HepG2 (cell line): ENCODE data around the gene PRKCD. TPM values are rescaled to one million over a fixed set of nuclear protein-coding genes. Genes with fewer than 3 reads are reported as not detected.
A peak's percentile ranks its signal among the peaks of the same experiment; 100 is the strongest.

Source experiments
- ATF5 ChIP-seq: sonication (generic); formaldehyde crosslinking; IDR thresholded peaks from 2 replicates; pipeline ENCODE4 v1.4.0; 2020; ENCODE audit warnings: mild to moderate bottlenecking, low read depth, missing genetic modification reagents
- ATF7 ChIP-seq, 2 experiments: fragments of 450-650 bp in 1 of 2; sonication (generic) in 1 of 2; formaldehyde crosslinking in 1 of 2; IDR thresholded peaks; 2 replicates each; pipeline versions ENCODE4 v1.4.0 to v1.6.1; 2016 to 2020; ENCODE audit warnings: antibody characterized with exemption in 1 of 2, mild to moderate bottlenecking in 1 of 2, missing genetic modification reagents in 1 of 2
- CREM ChIP-seq, 2 experiments: sonication (generic) in 1 of 2; formaldehyde crosslinking in 1 of 2; IDR thresholded peaks; 2 replicates each; pipeline versions ENCODE4 v1.4.0 to v1.6.1; 2016 to 2020; ENCODE audit warnings: antibody characterized with exemption in 1 of 2, mild to moderate bottlenecking in 1 of 2, missing genetic modification reagents in 1 of 2
- KLF6 ChIP-seq: IDR thresholded peaks from 2 replicates; pipeline ENCODE4 v1.8.0; 2016; ENCODE audit warnings: missing biosample characterization, missing genetic modification reagents
- NFRKB ChIP-seq: fragments of 450-650 bp; IDR thresholded peaks from 2 replicates; pipeline ENCODE4 v1.6.1; 2017
- PBX3 ChIP-seq: sonication (generic); formaldehyde crosslinking; IDR thresholded peaks from 2 replicates; pipeline ENCODE4 v1.8.1; 2023; ENCODE audit warnings: missing genetic modification reagents, inconsistent platforms, borderline replicate concordance
- PLRG1 ChIP-seq: fragments of 450-650 bp; conservative IDR thresholded peaks from 2 replicates; pipeline ENCODE4 v1.6.1; 2016
- PRDM4 ChIP-seq: sonication (generic); formaldehyde crosslinking; IDR thresholded peaks from 2 replicates; pipeline ENCODE4 v1.9.0; 2021; ENCODE audit warnings: missing genetic modification reagents, borderline replicate concordance
- TBX2 ChIP-seq: sonication (generic); formaldehyde crosslinking; IDR thresholded peaks from 2 replicates; pipeline ENCODE4 v1.5.0; 2020; ENCODE audit warnings: missing genetic modification reagents, mild to moderate bottlenecking, borderline replicate concordance
- ZNF530 ChIP-seq: sonication (generic); formaldehyde crosslinking; IDR thresholded peaks from 2 replicates; pipeline ENCODE4 v1.5.0; 2020; ENCODE audit warnings: low read depth, mild to moderate bottlenecking, missing genetic modification reagents
- ZNF589 ChIP-seq: sonication (generic); formaldehyde crosslinking; conservative IDR thresholded peaks from 2 replicates; pipeline ENCODE4 v1.8.0; 2022; ENCODE audit warnings: mild to moderate bottlenecking, moderate library complexity, missing genetic modification reagents
- ZNF614 ChIP-seq: IDR thresholded peaks from 2 replicates; pipeline ENCODE4 v1.6.1; 2018; ENCODE audit warnings: missing biosample characterization, missing genetic modification reagents, inconsistent platforms, borderline replicate concordance
- ZNF644 ChIP-seq: IDR thresholded peaks from 2 replicates; pipeline ENCODE4 v1.6.1; 2016; ENCODE audit warnings: low read depth
- ZNF746 ChIP-seq: sonication (generic); formaldehyde crosslinking; IDR thresholded peaks from 2 replicates; pipeline ENCODE4 v1.8.0; 2022; ENCODE audit warnings: mild to moderate bottlenecking, missing genetic modification reagents
- polyA plus RNA-seq, 8 experiments: library from polyadenylated mRNA; depleted of rRNA in 3 of 8; stranded (reverse) in 7 of 8; unstranded in 1 of 8; fragments of >200 nt; fragmentation: Illumina TruSeq in 4 of 8; extraction: Trizol in 4 of 8; gene quantifications; 2 replicates each; pipeline versions ENCODE4 v1.2.1 to v1.2.3, GENCODE V29; 2011 to 2016; ENCODE audit warnings: low read depth in 4 of 8, missing spikeins in 1 of 8, mixed read lengths in 1 of 8; ENCODE audit not compliant: insufficient read depth in 1 of 8
- total RNA-seq, 5 experiments: library from RNA; depleted of rRNA; stranded (reverse); fragments of >200 nt; fragmentation: Illumina TruSeq; extraction: Trizol; gene quantifications; 2 replicates each; pipeline ENCODE4 v1.2.3, GENCODE V29; 2016; ENCODE audit warnings: low read depth in 1 of 5
- TF ChIP-seq, protein P1 (sequence below): sonication (generic); formaldehyde crosslinking; IDR thresholded peaks from 2 replicates; pipeline ENCODE4 v1.4.0; 2020; ENCODE audit warnings: low read depth, missing genetic modification reagents
- TF ChIP-seq, protein P2 (sequence below): sonication (generic); formaldehyde crosslinking; IDR thresholded peaks from 2 replicates; pipeline ENCODE4 v1.4.0; 2020; ENCODE audit warnings: missing genetic modification reagents
- TF ChIP-seq, protein P3 (sequence below): sonication (generic); formaldehyde crosslinking; IDR thresholded peaks from 2 replicates; pipeline ENCODE4 v1.5.0; 2020; ENCODE audit warnings: mild to moderate bottlenecking, missing genetic modification reagents, borderline replicate concordance

Gene PRKCD
- total and polyA plus RNA-seq, 2 of the 13 experiments (the other 11 are each of a cell fraction or from before 2014, with no cell fraction given) = 1.6 to 40.7 TPM

DNA sequence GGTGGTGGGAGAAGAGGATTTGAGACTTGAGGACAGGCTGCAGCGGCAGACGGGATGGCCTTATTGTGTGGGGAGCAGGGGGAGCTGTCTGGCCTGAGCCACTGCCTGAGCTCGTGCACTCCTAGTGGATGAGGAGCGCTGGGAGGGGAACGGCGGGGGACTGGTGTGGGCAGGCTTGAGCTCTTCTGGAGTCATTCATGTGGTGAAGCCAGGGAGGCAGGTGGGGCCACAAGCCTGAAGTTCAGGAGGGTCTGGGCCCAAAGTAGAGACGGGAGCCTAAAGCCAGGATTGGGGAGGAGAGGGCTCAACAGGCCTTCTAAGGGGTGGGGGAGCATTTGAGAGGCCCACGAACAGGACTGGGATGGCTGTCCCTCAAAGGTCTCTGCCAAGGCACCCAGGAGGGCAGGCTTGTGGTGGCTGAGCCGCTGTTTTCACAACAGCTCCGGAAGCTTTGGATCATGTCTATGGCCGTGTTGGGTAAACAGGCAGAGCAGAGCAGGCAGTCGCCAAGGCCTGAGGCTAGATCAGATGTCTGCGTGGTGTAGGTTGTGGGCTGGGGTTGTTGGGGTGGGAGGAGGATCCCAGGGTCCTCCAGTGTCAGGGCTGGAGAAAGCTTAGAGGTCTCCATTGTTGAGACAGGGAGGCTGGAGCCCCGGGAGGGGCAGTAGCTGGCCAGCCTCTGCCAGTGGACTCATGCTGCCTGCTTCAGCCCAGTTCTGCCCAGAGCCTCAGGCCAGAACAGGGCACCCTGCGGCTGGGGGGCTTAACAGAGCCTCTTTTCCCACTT lies 8.2 kb downstream of the PRKCD start (continued):
- TF ChIP-seq, protein P1, sequence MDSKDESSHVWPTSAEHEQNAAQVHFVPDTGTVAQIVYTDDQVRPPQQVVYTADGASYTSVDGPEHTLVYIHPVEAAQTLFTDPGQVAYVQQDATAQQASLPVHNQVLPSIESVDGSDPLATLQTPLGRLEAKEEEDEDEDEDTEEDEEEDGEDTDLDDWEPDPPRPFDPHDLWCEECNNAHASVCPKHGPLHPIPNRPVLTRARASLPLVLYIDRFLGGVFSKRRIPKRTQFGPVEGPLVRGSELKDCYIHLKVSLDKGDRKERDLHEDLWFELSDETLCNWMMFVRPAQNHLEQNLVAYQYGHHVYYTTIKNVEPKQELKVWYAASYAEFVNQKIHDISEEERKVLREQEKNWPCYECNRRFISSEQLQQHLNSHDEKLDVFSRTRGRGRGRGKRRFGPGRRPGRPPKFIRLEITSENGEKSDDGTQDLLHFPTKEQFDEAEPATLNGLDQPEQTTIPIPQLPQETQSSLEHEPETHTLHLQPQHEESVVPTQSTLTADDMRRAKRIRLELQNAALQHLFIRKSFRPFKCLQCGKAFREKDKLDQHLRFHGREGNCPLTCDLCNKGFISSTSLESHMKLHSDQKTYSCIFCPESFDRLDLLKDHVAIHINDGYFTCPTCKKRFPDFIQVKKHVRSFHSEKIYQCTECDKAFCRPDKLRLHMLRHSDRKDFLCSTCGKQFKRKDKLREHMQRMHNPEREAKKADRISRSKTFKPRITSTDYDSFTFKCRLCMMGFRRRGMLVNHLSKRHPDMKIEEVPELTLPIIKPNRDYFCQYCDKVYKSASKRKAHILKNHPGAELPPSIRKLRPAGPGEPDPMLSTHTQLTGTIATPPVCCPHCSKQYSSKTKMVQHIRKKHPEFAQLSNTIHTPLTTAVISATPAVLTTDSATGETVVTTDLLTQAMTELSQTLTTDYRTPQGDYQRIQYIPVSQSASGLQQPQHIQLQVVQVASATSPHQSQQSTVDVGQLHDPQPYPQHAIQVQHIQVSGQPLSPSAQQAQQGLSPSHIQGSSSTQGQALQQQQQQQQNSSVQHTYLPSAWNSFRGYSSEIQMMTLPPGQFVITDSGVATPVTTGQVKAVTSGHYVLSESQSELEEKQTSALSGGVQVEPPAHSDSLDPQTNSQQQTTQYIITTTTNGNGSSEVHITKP (CRISPR knock-in tag) = no peak; the same call in 1 of the 2 replicates
- TF ChIP-seq, protein P2, sequence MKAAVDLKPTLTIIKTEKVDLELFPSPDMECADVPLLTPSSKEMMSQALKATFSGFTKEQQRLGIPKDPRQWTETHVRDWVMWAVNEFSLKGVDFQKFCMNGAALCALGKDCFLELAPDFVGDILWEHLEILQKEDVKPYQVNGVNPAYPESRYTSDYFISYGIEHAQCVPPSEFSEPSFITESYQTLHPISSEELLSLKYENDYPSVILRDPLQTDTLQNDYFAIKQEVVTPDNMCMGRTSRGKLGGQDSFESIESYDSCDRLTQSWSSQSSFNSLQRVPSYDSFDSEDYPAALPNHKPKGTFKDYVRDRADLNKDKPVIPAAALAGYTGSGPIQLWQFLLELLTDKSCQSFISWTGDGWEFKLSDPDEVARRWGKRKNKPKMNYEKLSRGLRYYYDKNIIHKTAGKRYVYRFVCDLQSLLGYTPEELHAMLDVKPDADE (CRISPR knock-in tag) = no peak
- TF ChIP-seq PBX3 (CRISPR knock-in tag) (no peak), ZNF644 (CRISPR knock-in tag) (no peak), ZNF614 (no peak), ZNF589 (CRISPR knock-in tag) (no peak), ZNF746 (CRISPR knock-in tag) (no peak), PRDM4 (CRISPR knock-in tag) (no peak), KLF6 (no peak; the same call in 1 of the 2 replicates), ATF5 (CRISPR knock-in tag) (no peak), CREM (IDR thresholded peaks at IDR 0.05) (no peak), CREM (CRISPR knock-in tag; IDR thresholded peaks at IDR 0.05) (no peak), NFRKB (no peak), ATF7 (IDR thresholded peaks at IDR 0.05) (no peak), ATF7 (CRISPR knock-in tag; IDR thresholded peaks at IDR 0.05) (no peak), ZNF530 (CRISPR knock-in tag) (no peak), TBX2 (CRISPR knock-in tag) (peak; percentile 73; the same call in 1 of the 2 replicates), PLRG1 (no peak)
- TF ChIP-seq, protein P3, sequence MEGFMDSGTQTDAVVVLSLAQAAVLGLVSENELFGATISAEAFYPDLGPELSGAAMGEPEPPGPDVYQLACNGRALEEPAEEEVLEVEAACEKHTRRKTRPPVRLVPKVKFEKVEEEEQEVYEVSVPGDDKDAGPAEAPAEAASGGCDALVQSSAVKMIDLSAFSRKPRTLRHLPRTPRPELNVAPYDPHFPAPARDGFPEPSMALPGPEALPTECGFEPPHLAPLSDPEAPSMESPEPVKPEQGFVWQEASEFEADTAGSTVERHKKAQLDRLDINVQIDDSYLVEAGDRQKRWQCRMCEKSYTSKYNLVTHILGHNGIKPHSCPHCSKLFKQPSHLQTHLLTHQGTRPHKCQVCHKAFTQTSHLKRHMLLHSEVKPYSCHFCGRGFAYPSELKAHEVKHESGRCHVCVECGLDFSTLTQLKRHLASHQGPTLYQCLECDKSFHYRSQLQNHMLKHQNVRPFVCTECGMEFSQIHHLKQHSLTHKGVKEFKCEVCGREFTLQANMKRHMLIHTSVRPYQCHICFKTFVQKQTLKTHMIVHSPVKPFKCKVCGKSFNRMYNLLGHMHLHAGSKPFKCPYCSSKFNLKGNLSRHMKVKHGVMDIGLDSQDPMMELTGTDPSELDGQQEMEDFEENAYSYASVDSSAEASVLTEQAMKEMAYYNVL (CRISPR knock-in tag) = no peak
